ENCODE measurements around the gene DNAJB2.

The DNAJB2 gene

DNA sequence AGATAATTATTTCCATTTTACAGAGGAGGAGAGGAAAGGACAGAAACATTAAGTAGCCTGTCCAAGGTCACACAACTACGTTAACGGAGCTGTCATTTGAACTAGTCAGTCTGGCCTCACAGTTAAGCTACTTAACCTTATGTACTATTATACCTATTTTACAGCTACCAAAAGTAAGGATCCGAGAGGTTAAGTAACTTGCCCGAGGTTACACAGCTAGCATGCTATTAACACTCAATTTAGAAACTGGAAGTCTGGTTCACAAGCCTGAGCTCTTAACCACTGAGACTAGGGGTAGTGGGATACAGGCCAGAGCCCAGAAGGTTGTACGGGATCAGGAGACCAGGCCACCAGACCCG is 34.4 kb upstream of the DNAJB2 start:
- Histone ChIP-seq H4K8ac (ENCODE audit: low read depth, low read length) (peak overlapping the region; percentile 93), H3K79me2 (ENCODE audit: control insufficient read depth, insufficient read depth, low read length, poor library complexity) (peaks cover 4% of the 10 kb centered on the region), H3K27me3 (ENCODE audit: insufficient read depth, low read length) (no peaks in the 10 kb centered on the region), H2BK5ac (ENCODE audit: low read depth, low read length, poor library complexity) (no peak overlapping the region), H3K27ac (ENCODE audit: low read depth, low read length) (no peak overlapping the region), H2BK120ac (ENCODE audit: insufficient read depth, low read length, poor library complexity) (no peak overlapping the region), H2AFZ (ENCODE audit: insufficient read depth, low read length, poor library complexity) (peak overlapping the region; percentile 42), H3K79me1 (ENCODE audit: low read length) (peaks cover 9% of the 10 kb centered on the region), H3K9me3 (ENCODE audit: insufficient read depth, low read depth, low read length) (no peaks in the 10 kb centered on the region), H3K36me3 (ENCODE audit: control insufficient read depth in 1 of 2, insufficient read depth in 2 of 2, low read length in 2 of 2) (peaks cover 8 to 13% of the 10 kb centered on the region in 2 experiments), H3K23ac (ENCODE audit: low read length) (no peak overlapping the region), H3K9ac (ENCODE audit: low read length) (peak overlapping the region; percentile 30), H3K4ac (ENCODE audit: low read depth, low read length) (no peak overlapping the region), H3K4me3 (ENCODE audit: low read depth, low read length) (peak overlapping the region; percentile 96), H2BK12ac (ENCODE audit: low read length) (no peak overlapping the region), H3K18ac (ENCODE audit: low read length) (peak overlapping the region; percentile 39), H3K4me1 (ENCODE audit: control insufficient read depth in 1 of 2, insufficient read depth in 2 of 2, low read length in 2 of 2) (peaks cover 12 to 17% of the 10 kb centered on the region in 2 experiments), H3K4me2 (ENCODE audit: low read length) (peak overlapping the region; percentile 68), H2AK5ac (ENCODE audit: low read length) (no peak overlapping the region), H4K91ac (ENCODE audit: low read depth, low read length) (peak overlapping the region; percentile 78), H4K12ac (ENCODE audit: low read depth, low read length) (peak overlapping the region; percentile 79), H3K14ac (ENCODE audit: low read length) (peak overlapping the region; percentile 36)
- DNase-seq, result no peak
- WGBS (ENCODE audit: extremely low coverage, insufficient coverage, insufficient read length), result no CpG with 5 or more reads among the region's 6 CpGs

- peak within 1 kb of the TSS; percentile 50 for H2BK120ac ChIP-seq (ENCODE audit: insufficient read depth, low read length, poor library complexity)
- H3K23ac ChIP-seq (ENCODE audit: low read length), result no peak within 1 kb of the TSS
- H3K14ac ChIP-seq (ENCODE audit: low read length), result peak within 1 kb of the TSS; percentile 81
- no peaks in the 10 kb centered on the region for H3K27me3 ChIP-seq (ENCODE audit: insufficient read depth, low read length)
- H2BK12ac ChIP-seq (ENCODE audit: low read length), result no peak within 1 kb of the TSS
- H3K4me1 ChIP-seq (ENCODE audit: control insufficient read depth in 1 of 2, insufficient read depth in 2 of 2, low read length in 2 of 2), result peaks cover 12 to 17% of the 10 kb centered on the region in 2 experiments
- peak within 1 kb of the TSS; percentile 50 for H2AFZ ChIP-seq (ENCODE audit: insufficient read depth, low read length, poor library complexity)
- peak within 1 kb of the TSS; percentile 68 for H2BK5ac ChIP-seq (ENCODE audit: low read depth, low read length, poor library complexity)
- peak within 1 kb of the TSS; percentile 82 for H4K12ac ChIP-seq (ENCODE audit: low read depth, low read length)
- peaks cover 9% of the 10 kb centered on the region for H3K79me1 ChIP-seq (ENCODE audit: low read length)
- H3K4ac ChIP-seq (ENCODE audit: low read depth, low read length), result peak within 1 kb of the TSS; percentile 81
- peak within 1 kb of the TSS; percentile 97 for H3K9ac ChIP-seq (ENCODE audit: low read length)
- peak within 1 kb of the TSS; percentile 67 for H2AK5ac ChIP-seq (ENCODE audit: low read length)
- H4K91ac ChIP-seq (ENCODE audit: low read depth, low read length), result peak within 1 kb of the TSS; percentile 78
- H3K4me2 ChIP-seq (ENCODE audit: low read length), result peak within 1 kb of the TSS; percentile 68
- H3K79me2 ChIP-seq (ENCODE audit: control insufficient read depth, insufficient read depth, low read length, poor library complexity), result peaks cover 4% of the 10 kb centered on the region
- peak; percentile 95 to 97 for DNase-seq
- WGBS (ENCODE audit: extremely low coverage, insufficient coverage, insufficient read length), result no CpG with 5 or more reads among the region's 46 CpGs
- H3K27ac ChIP-seq (ENCODE audit: low read depth, low read length), result peak within 1 kb of the TSS; percentile 42
- peak within 1 kb of the TSS; percentile 96 for H3K4me3 ChIP-seq (ENCODE audit: low read depth, low read length)
- H3K18ac ChIP-seq (ENCODE audit: low read length), result peak within 1 kb of the TSS; percentile 97
- no peaks in the 10 kb centered on the region for H3K9me3 ChIP-seq (ENCODE audit: insufficient read depth, low read depth, low read length)
- H3K36me3 ChIP-seq (ENCODE audit: control insufficient read depth in 1 of 2, insufficient read depth in 2 of 2, low read length in 2 of 2), result peaks cover 8 to 13% of the 10 kb centered on the region in 2 experiments
- peak within 1 kb of the TSS; percentile 93 for H4K8ac ChIP-seq (ENCODE audit: low read depth, low read length)
These were observed 33.8 kb upstream of the DNAJB2 start, which contains the start of the genes GLB1L and STK16 for GRCh38 chr2:219245148-219245898. TSS of gene GLB1L (minus strand) at chr2:219245444. CDS start at chr2:219243573, 1,871 bp downstream. TSS of gene STK16 (plus strand) at chr2:219245479. CDS start at chr2:219246000, 521 bp downstream.

- H2AFZ ChIP-seq (ENCODE audit: insufficient read depth, low read length, poor library complexity), result peak overlapping the region; percentile 50
- H3K4me2 ChIP-seq (ENCODE audit: low read length), result peak overlapping the region; percentile 68
- H3K27ac ChIP-seq (ENCODE audit: low read depth, low read length), result peak overlapping the region; percentile 42
- no peak overlapping the region for H3K23ac ChIP-seq (ENCODE audit: low read length)
- no peaks in the 10 kb centered on the region for H3K27me3 ChIP-seq (ENCODE audit: insufficient read depth, low read length)
- H3K4me3 ChIP-seq (ENCODE audit: low read depth, low read length), result peak overlapping the region; percentile 96
- peak overlapping the region; percentile 81 for H3K14ac ChIP-seq (ENCODE audit: low read length)
- peak overlapping the region; percentile 97 for H3K9ac ChIP-seq (ENCODE audit: low read length)
- H2AK5ac ChIP-seq (ENCODE audit: low read length), result peak overlapping the region; percentile 67
- H4K12ac ChIP-seq (ENCODE audit: low read depth, low read length), result peak overlapping the region; percentile 82
- peak overlapping the region; percentile 75 for H4K91ac ChIP-seq (ENCODE audit: low read depth, low read length)
- H3K4ac ChIP-seq (ENCODE audit: low read depth, low read length), result peak overlapping the region; percentile 81
- H3K79me2 ChIP-seq (ENCODE audit: control insufficient read depth, insufficient read depth, low read length, poor library complexity), result peaks cover 4% of the 10 kb centered on the region
- no peak overlapping the region for H2BK5ac ChIP-seq (ENCODE audit: low read depth, low read length, poor library complexity)
- H2BK120ac ChIP-seq (ENCODE audit: insufficient read depth, low read length, poor library complexity), result peak overlapping the region; percentile 50
- H3K36me3 ChIP-seq (ENCODE audit: control insufficient read depth in 1 of 2, insufficient read depth in 2 of 2, low read length in 2 of 2), result peaks cover 8 to 13% of the 10 kb centered on the region in 2 experiments
- H3K18ac ChIP-seq (ENCODE audit: low read length), result peak overlapping the region; percentile 97
- no peak overlapping the region for H2BK12ac ChIP-seq (ENCODE audit: low read length)
- peaks cover 9% of the 10 kb centered on the region for H3K79me1 ChIP-seq (ENCODE audit: low read length)
- peak overlapping the region; percentile 93 for H4K8ac ChIP-seq (ENCODE audit: low read depth, low read length)
- DNase-seq, result no peak
- no CpG with 5 or more reads among the region's 10 CpGs for WGBS (ENCODE audit: extremely low coverage, insufficient coverage, insufficient read length)
- H3K4me1 ChIP-seq (ENCODE audit: control insufficient read depth in 1 of 2, insufficient read depth in 2 of 2, low read length in 2 of 2), result peaks cover 12 to 17% of the 10 kb centered on the region in 2 experiments
- no peaks in the 10 kb centered on the region for H3K9me3 ChIP-seq (ENCODE audit: insufficient read depth, low read depth, low read length)
These were observed 33.3 kb upstream of the DNAJB2 start for GRCh38 chr2:219245899-219246230.

GRCh38 chr2:219246559-219246958 is 32.6 kb upstream of the DNAJB2 start:
- peaks cover under 1% of the 10 kb centered on the region for H3K9me3 ChIP-seq (ENCODE audit: insufficient read depth, low read depth, low read length)
- H3K4me2 ChIP-seq (ENCODE audit: low read length), result no peak overlapping the region
- peaks cover 5% of the 10 kb centered on the region for H3K27me3 ChIP-seq (ENCODE audit: insufficient read depth, low read length)
- no peak overlapping the region for H3K14ac ChIP-seq (ENCODE audit: low read length)
- H3K4me1 ChIP-seq (ENCODE audit: control insufficient read depth in 1 of 2, insufficient read depth in 2 of 2, low read length in 2 of 2), result peaks cover 12 to 17% of the 10 kb centered on the region in 2 experiments
- H3K23ac ChIP-seq (ENCODE audit: low read length), result no peak overlapping the region
- H2BK5ac ChIP-seq (ENCODE audit: low read depth, low read length, poor library complexity), result no peak overlapping the region
- no peak overlapping the region for H3K4me3 ChIP-seq (ENCODE audit: low read depth, low read length)
- H4K8ac ChIP-seq (ENCODE audit: low read depth, low read length), result no peak overlapping the region
- H2BK12ac ChIP-seq (ENCODE audit: low read length), result no peak overlapping the region
- H3K4ac ChIP-seq (ENCODE audit: low read depth, low read length), result no peak overlapping the region
- H2AFZ ChIP-seq (ENCODE audit: insufficient read depth, low read length, poor library complexity), result no peak overlapping the region
- peaks cover 4% of the 10 kb centered on the region for H3K79me2 ChIP-seq (ENCODE audit: control insufficient read depth, insufficient read depth, low read length, poor library complexity)
- DNase-seq, result no peak
- no CpG with 5 or more reads among the region's 10 CpGs for WGBS (ENCODE audit: extremely low coverage, insufficient coverage, insufficient read length)
- no peak overlapping the region for H3K27ac ChIP-seq (ENCODE audit: low read depth, low read length)
- peaks cover 8 to 13% of the 10 kb centered on the region in 2 experiments for H3K36me3 ChIP-seq (ENCODE audit: control insufficient read depth in 1 of 2, insufficient read depth in 2 of 2, low read length in 2 of 2)
- peaks cover 9% of the 10 kb centered on the region for H3K79me1 ChIP-seq (ENCODE audit: low read length)
- H3K18ac ChIP-seq (ENCODE audit: low read length), result no peak overlapping the region
- no peak overlapping the region for H2AK5ac ChIP-seq (ENCODE audit: low read length)
- no peak overlapping the region for H4K12ac ChIP-seq (ENCODE audit: low read depth, low read length)
- no peak overlapping the region for H3K9ac ChIP-seq (ENCODE audit: low read length)
- no peak overlapping the region for H4K91ac ChIP-seq (ENCODE audit: low read depth, low read length)
- H2BK120ac ChIP-seq (ENCODE audit: insufficient read depth, low read length, poor library complexity), result no peak overlapping the region
